A549 (cell line): ENCODE results near the gene BZW2. TPM values are rescaled to one million over a fixed set of nuclear protein-coding genes. Genes with fewer than 3 reads are reported as not detected.

Experiments used
- ATAC-seq, 2 experiments: fragments of 200-7000 bp in 1 of 2; fragments of >200 bp in 1 of 2; cut with Nextera tagmentation in 1 of 2; cut with Tn5 transposase in 1 of 2; 3 replicates each; pipeline versions ENCODE4 v1.8.0 to v1.9.1; 2018 to 2020; ENCODE audit warnings: mild to moderate bottlenecking in 1 of 2, moderate library complexity in 1 of 2
- CTCF ChIA-PET: fragments of 300-600 bp; sonication (Branson Sonifier 250); formaldehyde crosslinking; extraction: SDS; loops from one replicate; lab custom pipeline; 2021; ENCODE audit warnings: antibody characterized with exemption, inconsistent platforms; lab: Yijun Ruan, JAX
- POLR2A ChIA-PET: fragments of 350-600 bp; formaldehyde crosslinking; extraction: SDS; loops from one replicate; lab custom pipeline; 2021; ENCODE audit warnings: antibody characterized with exemption, inconsistent platforms; lab: Yijun Ruan, JAX
- DNase-seq, 2 experiments: peaks; one replicate each; pipeline versions ENCODE4 v3.0.0 to v3.0.0-alpha.2; 2011 to 2016; ENCODE audit warnings: low read depth in 1 of 2, low spot score in 1 of 2
- FAIRE-seq: peaks from 2 replicates; lab custom pipeline; 2011; peaks lifted over from hg19 to GRCh38; lab: Jason Lieb, UNC
- H3K27ac ChIP-seq, 2 experiments: fragments of >200 bp; sonication (Bioruptor Twin); formaldehyde crosslinking; 3 replicates each; pipeline ENCODE4 v1.5.1; 2016 to 2017
- H3K4me1 ChIP-seq: fragments of >200 bp; sonication (Bioruptor Twin); formaldehyde crosslinking; 3 replicates; pipeline ENCODE4 v1.6.1; 2016
- H3K4me2 ChIP-seq: fragments of >200 bp; sonication (Bioruptor Twin); formaldehyde crosslinking; 3 replicates; pipeline ENCODE4 v1.6.1; 2016
- H3K4me3 ChIP-seq: fragments of >200 bp; sonication (Bioruptor Twin); formaldehyde crosslinking; 3 replicates; pipeline ENCODE4 v1.5.1; 2016
- H3K9me3 ChIP-seq: fragments of >200 bp; sonication (Bioruptor Twin); formaldehyde crosslinking; 3 replicates; pipeline ENCODE4 v1.6.1; 2016
- ATOH8 ChIP-seq: fragments of 250-450 bp; sonication (Bioruptor Pico); IDR thresholded peaks from 2 replicates; pipeline ENCODE4 v1.5.0; 2020; ENCODE audit warnings: low read depth, mild to moderate bottlenecking, moderate library complexity
- BCL3 ChIP-seq: fragments of >200 bp; sonication (Bioruptor Twin); formaldehyde crosslinking; IDR thresholded peaks from 3 replicates; pipeline ENCODE4 v1.6.1; 2016
- E2F6 ChIP-seq: IDR thresholded peaks from 2 replicates; pipeline ENCODE4 v1.6.1; 2012; ENCODE audit warnings: low read depth, borderline replicate concordance
- EP300 ChIP-seq, 2 experiments: fragments of >200 bp; sonication (Bioruptor Twin); formaldehyde crosslinking; IDR thresholded peaks; 2 replicates in 1 of 2; 3 replicates in 1 of 2; pipeline ENCODE4 v1.6.1; 2016 to 2017
- FOSB ChIP-seq: fragments of 250-450 bp; sonication (Bioruptor Pico); IDR thresholded peaks from 2 replicates; pipeline ENCODE4 v1.5.0; 2020; ENCODE audit warnings: mild to moderate bottlenecking, moderate library complexity
- GATA3 ChIP-seq: IDR thresholded peaks from 2 replicates; pipeline ENCODE4 v1.6.1; 2012; ENCODE audit warnings: borderline replicate concordance
- JUN ChIP-seq, 2 experiments: fragments of >200 bp; sonication (Bioruptor Twin); formaldehyde crosslinking; IDR thresholded peaks; 2 replicates in 1 of 2; 3 replicates in 1 of 2; pipeline ENCODE4 v1.6.1; 2016 to 2017
- MAX ChIP-seq: IDR thresholded peaks from 2 replicates; pipeline ENCODE4 v1.6.1; 2012
- MYC ChIP-seq: IDR thresholded peaks from 2 replicates; pipeline ENCODE4 v1.6.1; 2012; ENCODE audit warnings: mild to moderate bottlenecking, inconsistent platforms, low read length, improper control_type of control experiment, borderline replicate concordance
- PBX3 ChIP-seq: IDR thresholded peaks from 2 replicates; pipeline ENCODE4 v1.6.1; 2012
- POLR2A ChIP-seq: IDR thresholded peaks from 2 replicates; pipeline ENCODE4 v1.6.1; 2012; ENCODE audit warnings: mild to moderate bottlenecking, low read length
- RAD21 ChIP-seq, 2 experiments: fragments of >200 bp in 1 of 2; sonication (Bioruptor Twin) in 1 of 2; formaldehyde crosslinking in 1 of 2; IDR thresholded peaks in 1 of 2; conservative IDR thresholded peaks in 1 of 2; 2 replicates in 1 of 2; 3 replicates in 1 of 2; pipeline ENCODE4 v1.6.1; 2012 to 2018; ENCODE audit warnings: inconsistent platforms in 1 of 2
- RFX5 ChIP-seq: fragments of 450-650 bp; IDR thresholded peaks from 2 replicates; pipeline ENCODE4 v1.7.1; 2014; ENCODE audit warnings: antibody characterized with exemption, mild to moderate bottlenecking, moderate library complexity
- SMC3 ChIP-seq: fragments of >200 bp; sonication (Bioruptor Twin); formaldehyde crosslinking; IDR thresholded peaks from 3 replicates; pipeline ENCODE4 v1.6.1; 2018; ENCODE audit warnings: inconsistent platforms
- TFCP2L1 ChIP-seq: fragments of 250-450 bp; sonication (Bioruptor Pico); IDR thresholded peaks from 2 replicates; pipeline ENCODE4 v1.5.0; 2021; ENCODE audit warnings: mild to moderate bottlenecking
- WGBS: methylation state at CpG from one replicate; pipeline ENCODE4 v1.1.6; 2017; ENCODE audit errors: missing lambda C conversion rate; 5-methylcytosine and 5-hydroxymethylcytosine counted together
- polyA plus RNA-seq, 4 experiments: library from polyadenylated mRNA; depleted of rRNA in 3 of 4; stranded (reverse); fragments of >200 nt; fragmentation: RNase III in 1 of 4; extraction: RNeasy Plus Mini Kit Qiagen cat#74134 plus additional on column Dnase treatment in 1 of 4; gene quantifications; 2 replicates in 3 of 4; 3 replicates in 1 of 4; pipeline ENCODE4 v1.2.3, GENCODE V29; 2011 to 2017

Gene BZW2
- polyA plus RNA-seq, 2 of the 4 experiments (the other 2 are of a cell fraction) = 72.4 to 101 TPM

DNA sequence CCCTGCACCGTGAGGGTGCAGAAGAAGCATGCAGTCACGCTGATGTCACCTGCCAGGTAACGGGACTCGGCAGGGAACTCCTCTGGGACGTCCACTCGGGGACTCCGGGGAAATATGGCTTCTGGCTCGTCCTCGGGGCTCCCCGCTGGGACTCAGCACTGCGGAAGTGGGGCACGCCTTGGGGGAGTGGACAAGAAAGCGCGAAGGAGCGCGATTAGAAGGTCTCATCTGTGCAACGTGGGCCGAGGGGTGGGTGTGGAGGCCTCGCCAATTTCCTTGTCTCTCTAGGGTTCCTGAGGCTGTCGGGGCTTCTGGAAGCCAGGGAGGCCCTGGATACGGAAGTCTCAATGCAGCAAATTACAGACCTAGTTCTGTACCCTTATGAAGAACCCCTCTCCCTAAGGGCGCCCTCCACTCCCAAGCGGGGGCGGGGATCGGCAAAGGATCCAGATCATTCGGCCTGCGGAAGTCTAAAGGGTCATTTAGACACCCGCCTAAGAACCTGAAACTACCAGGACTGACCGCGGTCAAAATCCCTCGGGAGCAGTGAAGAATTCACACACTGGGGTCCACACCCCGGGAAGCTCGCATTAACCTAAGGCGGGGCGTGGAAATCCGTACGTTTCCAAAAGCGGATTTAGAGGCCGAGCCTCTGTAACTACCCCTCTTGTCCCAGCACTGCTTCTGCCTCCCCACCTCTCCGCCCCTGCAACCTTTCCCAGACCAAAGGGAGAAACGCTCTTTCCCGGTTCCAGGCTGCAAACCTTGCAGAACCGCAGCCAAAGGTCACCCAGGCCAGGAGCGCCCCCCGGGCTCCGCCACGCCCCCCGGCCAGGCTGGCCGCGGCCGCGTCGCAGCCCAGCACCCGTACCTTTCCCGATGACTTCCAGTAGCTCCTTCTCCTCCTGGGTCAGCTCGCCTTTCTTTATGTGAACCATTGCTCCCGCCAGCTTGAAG is 1.1 kb upstream of the BZW2 start:
- WGBS = 1% methylated on average over 45 of the region's 57 CpGs
- CTCF ChIA-PET = interaction anchor here (0.6 to 1.2 kb wide), 3 partner anchors 8 to 23 kb away, joined by 3 to 4 read pairs (median 4); no protein-coding TSS in a partner anchor
- FAIRE-seq = no peak

GRCh38 chr7:16646472-16647072 is 591 bp downstream of the BZW2 start:
- peak; percentile 12 to 27 for ATAC-seq
- WGBS = 3% methylated on average over 13 of the region's 29 CpGs
- ChIA-PET CTCF (interaction anchor here (0.6 to 0.9 kb wide), 3 partner anchors 10 to 709 kb away, joined by 3 read pairs; no protein-coding TSS in a partner anchor), POLR2A (interaction anchor here (0.6 to 2.6 kb wide), 6 partner anchors 10 to 1054 kb away, joined by 3 to 48 read pairs (median 8); partner anchors contain the start of gene CRPPA)
- Histone ChIP-seq H3K27ac (peak overlapping the region; percentile 96), H3K4me1 (peaks cover 49% of the 10 kb centered on the region), H3K4me2 (peak overlapping the region; percentile 84), H3K9me3 (no peaks in the 10 kb centered on the region), H3K4me3 (peak overlapping the region; percentile 87)
- TF ChIP-seq TFCP2L1 = no peak
- no peak for TF ChIP-seq GATA3
- 0 out of 5 replicates have a peak, but pooled peaks of 1 of the 2 experiments have one; percentile 10 for TF ChIP-seq RAD21 (conservative IDR thresholded peaks at IDR 0.05 in 1 of 2, IDR thresholded peaks at IDR 0.05 in 1 of 2)
- no peak for TF ChIP-seq MYC
- no peak for TF ChIP-seq FOSB (CRISPR knock-in tag)
- no peak for DNase-seq
- FAIRE-seq = no peak

More for the DNA sequence above, 1.1 kb upstream of the BZW2 start:
- peak; percentile 51 to 71 for DNase-seq
- POLR2A ChIA-PET = interaction anchor here (0.9 to 2.6 kb wide), 7 partner anchors 9 to 224 kb away, joined by 3 to 48 read pairs (median 3); partner anchors contain the start of gene CRPPA
- ATAC-seq = peak; percentile 61 to 69
- peak overlapping the region; percentile 96 for H3K27ac ChIP-seq
- H3K4me1 ChIP-seq = peaks cover 35% of the 10 kb centered on the region
- H3K9me3 ChIP-seq = no peaks in the 10 kb centered on the region
- peak overlapping the region; percentile 87 for H3K4me3 ChIP-seq
- TF ChIP-seq EP300 (IDR thresholded peaks at IDR 0.05) = no peak
- TF ChIP-seq FOSB (CRISPR knock-in tag) = no peak
- TF ChIP-seq PBX3 = no peak
- peak; percentile 79 for TF ChIP-seq MAX
- TF ChIP-seq SMC3 = no peak
- TF ChIP-seq MYC = peak; percentile 63; the same call in 1 of the 2 replicates
- 0 out of 3 replicates have a peak, but pooled peaks have one; percentile 37 for TF ChIP-seq BCL3
- TF ChIP-seq ATOH8 (CRISPR knock-in tag) = no peak
- TF ChIP-seq GATA3 = no peak
- no peak for TF ChIP-seq RFX5
- TF ChIP-seq E2F6 = peak; percentile 39; the same call in 1 of the 2 replicates
- TF ChIP-seq POLR2A = peak; percentile 50; the same call in 1 of the 2 replicates
- TF ChIP-seq JUN (IDR thresholded peaks at IDR 0.05) = 0 out of 5 replicates have a peak, but pooled peaks of 1 of the 2 experiments have one; percentile 15
- peak overlapping the region; percentile 84 for H3K4me2 ChIP-seq
